HepG2 (cell line): ENCODE data around the gene MRPS35. TPM values are rescaled to one million over a fixed set of nuclear protein-coding genes. Genes with fewer than 3 reads are reported as not detected.

ENCODE experiments used
- BCL6 ChIP-seq: IDR thresholded peaks from 2 replicates; pipeline ENCODE4 v1.6.1; 2016; ENCODE audit warnings: missing genetic modification reagents, missing compliant biosample characterization
- CBX5 ChIP-seq: sonication (generic); formaldehyde crosslinking; IDR thresholded peaks from 2 replicates; pipeline ENCODE4 v1.4.0; 2020; ENCODE audit warnings: missing genetic modification reagents, borderline replicate concordance
- HNF4A ChIP-seq: sonication (generic); formaldehyde crosslinking; IDR thresholded peaks from 2 replicates; pipeline ENCODE4 v1.4.0; 2020; ENCODE audit warnings: missing genetic modification reagents
- KLF16 ChIP-seq, 2 experiments: sonication (generic) in 1 of 2; formaldehyde crosslinking in 1 of 2; IDR thresholded peaks; 2 replicates each; pipeline versions ENCODE4 v1.6.1 to v1.8.0; 2016 to 2023; ENCODE audit warnings: missing genetic modification reagents in 2 of 2, missing compliant biosample characterization in 1 of 2
- MEIS1 ChIP-seq: sonication (generic); formaldehyde crosslinking; IDR thresholded peaks from 2 replicates; pipeline ENCODE4 v1.9.0; 2021; ENCODE audit warnings: mild to moderate bottlenecking, missing genetic modification reagents, moderate library complexity, borderline replicate concordance
- MLLT10 ChIP-seq: sonication (generic); formaldehyde crosslinking; IDR thresholded peaks from 2 replicates; pipeline ENCODE4 v1.4.0; 2020; ENCODE audit warnings: missing genetic modification reagents
- MXD4 ChIP-seq: IDR thresholded peaks from 2 replicates; pipeline ENCODE4 v1.6.1; 2016; ENCODE audit warnings: mild to moderate bottlenecking, missing biosample characterization, missing genetic modification reagents
- PHF20 ChIP-seq: sonication (generic); formaldehyde crosslinking; IDR thresholded peaks from 2 replicates; pipeline ENCODE4 v1.5.0; 2020; ENCODE audit warnings: mild to moderate bottlenecking, missing genetic modification reagents
- RAD51 ChIP-seq: fragments of 450-650 bp; IDR thresholded peaks from 2 replicates; pipeline ENCODE4 v1.6.1; 2016; ENCODE audit warnings: borderline replicate concordance
- RXRB ChIP-seq: IDR thresholded peaks from 2 replicates; pipeline ENCODE4 v1.6.1; 2016; ENCODE audit warnings: borderline replicate concordance, missing genetic modification reagents, missing compliant biosample characterization
- SALL1 ChIP-seq: sonication (generic); formaldehyde crosslinking; IDR thresholded peaks from 2 replicates; pipeline ENCODE4 v1.8.0; 2022; ENCODE audit warnings: mild to moderate bottlenecking, missing genetic modification reagents
- SNAI1 ChIP-seq: sonication (generic); formaldehyde crosslinking; IDR thresholded peaks from 2 replicates; pipeline ENCODE4 v1.5.0; 2020; ENCODE audit warnings: mild to moderate bottlenecking, missing genetic modification reagents, borderline replicate concordance
- THAP11 ChIP-seq: IDR thresholded peaks from 2 replicates; pipeline ENCODE4 v1.6.1; 2016; ENCODE audit warnings: missing biosample characterization, missing genetic modification reagents
- YEATS2 ChIP-seq: sonication (generic); formaldehyde crosslinking; IDR thresholded peaks from 2 replicates; pipeline ENCODE4 v1.4.0; 2020; ENCODE audit warnings: missing genetic modification reagents, borderline replicate concordance
- ZBTB38 ChIP-seq: sonication (generic); formaldehyde crosslinking; IDR thresholded peaks from 2 replicates; pipeline ENCODE4 v1.5.1; 2020; ENCODE audit warnings: mild to moderate bottlenecking, missing genetic modification reagents
- ZBTB7B ChIP-seq: sonication (generic); formaldehyde crosslinking; IDR thresholded peaks from 2 replicates; pipeline ENCODE4 v1.4.0; 2020; ENCODE audit warnings: missing genetic modification reagents
- ZFP82 ChIP-seq: sonication (generic); formaldehyde crosslinking; IDR thresholded peaks from 2 replicates; pipeline ENCODE4 v1.5.1; 2020; ENCODE audit warnings: mild to moderate bottlenecking, missing genetic modification reagents, borderline replicate concordance
- ZNF160 ChIP-seq: sonication (generic); formaldehyde crosslinking; IDR thresholded peaks from 2 replicates; pipeline ENCODE4 v1.8.0; 2022; ENCODE audit warnings: mild to moderate bottlenecking, inconsistent platforms, missing genetic modification reagents
- ZNF205 ChIP-seq: IDR thresholded peaks from 2 replicates; pipeline ENCODE4 v1.6.1; 2018; ENCODE audit warnings: missing biosample characterization, missing genetic modification reagents
- ZNF33B ChIP-seq: sonication (generic); formaldehyde crosslinking; IDR thresholded peaks from 2 replicates; pipeline ENCODE4 v1.5.1; 2020; ENCODE audit warnings: mild to moderate bottlenecking, missing genetic modification reagents
- polyA plus RNA-seq, 8 experiments: library from polyadenylated mRNA; depleted of rRNA in 3 of 8; stranded (reverse) in 7 of 8; unstranded in 1 of 8; fragments of >200 nt; fragmentation: Illumina TruSeq in 4 of 8; extraction: Trizol in 4 of 8; gene quantifications; 2 replicates each; pipeline versions ENCODE4 v1.2.1 to v1.2.3, GENCODE V29; 2011 to 2016; ENCODE audit warnings: low read depth in 4 of 8, missing spikeins in 1 of 8, mixed read lengths in 1 of 8; ENCODE audit not compliant: insufficient read depth in 1 of 8
- total RNA-seq, 5 experiments: library from RNA; depleted of rRNA; stranded (reverse); fragments of >200 nt; fragmentation: Illumina TruSeq; extraction: Trizol; gene quantifications; 2 replicates each; pipeline ENCODE4 v1.2.3, GENCODE V29; 2016; ENCODE audit warnings: low read depth in 1 of 5
- TF ChIP-seq, protein P1 (sequence below): sonication (generic); formaldehyde crosslinking; IDR thresholded peaks from 2 replicates; pipeline ENCODE4 v1.4.0; 2020; ENCODE audit warnings: low read depth, mild to moderate bottlenecking, missing genetic modification reagents
- TF ChIP-seq, protein P2 (sequence below): sonication (generic); formaldehyde crosslinking; IDR thresholded peaks from 2 replicates; pipeline ENCODE4 v1.4.0; 2020; ENCODE audit warnings: missing genetic modification reagents, mild to moderate bottlenecking, borderline replicate concordance
- TF ChIP-seq, protein P3 (sequence below): sonication (generic); formaldehyde crosslinking; IDR thresholded peaks from 2 replicates; pipeline ENCODE4 v1.5.1; 2020; ENCODE audit warnings: missing genetic modification reagents, mild to moderate bottlenecking, borderline replicate concordance
- TF ChIP-seq, protein P4 (sequence below), 2 experiments: sonication (generic) in 1 of 2; formaldehyde crosslinking in 1 of 2; IDR thresholded peaks; 2 replicates each; pipeline versions ENCODE4 v1.4.0 to v1.6.1; 2018 to 2020; ENCODE audit warnings: missing genetic modification reagents in 2 of 2, borderline replicate concordance in 1 of 2, low read depth in 1 of 2, mild to moderate bottlenecking in 1 of 2, missing biosample characterization in 1 of 2

The MRPS35 gene
- total and polyA plus RNA-seq, 2 of the 13 experiments (the other 11 are each of a cell fraction or from before 2014, with no cell fraction given) = 63.4 to 104 TPM

DNA sequence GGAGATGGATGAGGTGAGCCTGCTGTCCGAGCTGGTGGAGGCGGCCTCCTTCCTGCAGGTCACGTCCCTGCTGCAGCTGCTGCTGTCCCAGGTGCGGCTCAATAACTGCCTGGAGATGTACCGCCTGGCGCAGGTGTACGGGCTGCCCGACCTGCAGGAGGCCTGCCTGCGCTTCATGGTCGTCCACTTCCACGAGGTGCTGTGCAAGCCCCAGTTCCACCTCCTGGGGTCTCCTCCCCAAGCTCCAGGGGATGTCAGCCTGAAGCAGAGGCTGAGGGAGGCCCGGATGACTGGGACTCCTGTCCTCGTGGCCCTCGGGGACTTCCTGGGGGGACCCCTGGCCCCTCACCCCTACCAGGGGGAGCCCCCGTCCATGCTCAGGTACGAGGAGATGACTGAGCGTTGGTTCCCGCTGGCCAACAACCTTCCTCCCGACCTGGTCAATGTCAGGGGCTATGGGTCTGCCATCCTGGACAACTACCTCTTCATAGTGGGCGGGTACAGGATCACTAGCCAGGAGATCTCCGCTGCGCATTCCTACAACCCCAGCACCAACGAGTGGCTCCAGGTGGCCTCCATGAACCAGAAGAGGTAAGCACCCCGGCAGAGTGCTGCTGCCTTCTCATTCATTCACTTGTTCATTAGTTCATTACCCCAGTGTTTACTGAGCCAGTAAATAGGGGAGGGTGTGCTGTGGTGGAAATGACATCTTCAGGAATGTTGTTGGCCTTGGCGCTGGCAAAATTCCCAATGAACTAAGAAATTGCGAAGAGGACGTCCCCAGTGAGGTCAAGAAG, 70.2 kb downstream of the MRPS35 start (continued):
- TF ChIP-seq MEIS1 (CRISPR knock-in tag) = peak; percentile 20; the same call in 1 of the 2 replicates
- TF ChIP-seq ZNF205 = 0 out of 2 replicates have a peak, but pooled peaks have one; percentile 8
- TF ChIP-seq, protein P1, sequence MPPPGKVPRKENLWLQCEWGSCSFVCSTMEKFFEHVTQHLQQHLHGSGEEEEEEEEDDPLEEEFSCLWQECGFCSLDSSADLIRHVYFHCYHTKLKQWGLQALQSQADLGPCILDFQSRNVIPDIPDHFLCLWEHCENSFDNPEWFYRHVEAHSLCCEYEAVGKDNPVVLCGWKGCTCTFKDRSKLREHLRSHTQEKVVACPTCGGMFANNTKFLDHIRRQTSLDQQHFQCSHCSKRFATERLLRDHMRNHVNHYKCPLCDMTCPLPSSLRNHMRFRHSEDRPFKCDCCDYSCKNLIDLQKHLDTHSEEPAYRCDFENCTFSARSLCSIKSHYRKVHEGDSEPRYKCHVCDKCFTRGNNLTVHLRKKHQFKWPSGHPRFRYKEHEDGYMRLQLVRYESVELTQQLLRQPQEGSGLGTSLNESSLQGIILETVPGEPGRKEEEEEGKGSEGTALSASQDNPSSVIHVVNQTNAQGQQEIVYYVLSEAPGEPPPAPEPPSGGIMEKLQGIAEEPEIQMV = no peak
- TF ChIP-seq RAD51 = no peak
- TF ChIP-seq ZBTB38 = peak; percentile 18; the same call in 1 of the 2 replicates
- TF ChIP-seq YEATS2 (CRISPR knock-in tag) = no peak
- 0 out of 2 replicates have a peak, but pooled peaks have one; percentile 3 for TF ChIP-seq PHF20
- no peak for TF ChIP-seq SALL1 (CRISPR knock-in tag)
- TF ChIP-seq, protein P2, sequence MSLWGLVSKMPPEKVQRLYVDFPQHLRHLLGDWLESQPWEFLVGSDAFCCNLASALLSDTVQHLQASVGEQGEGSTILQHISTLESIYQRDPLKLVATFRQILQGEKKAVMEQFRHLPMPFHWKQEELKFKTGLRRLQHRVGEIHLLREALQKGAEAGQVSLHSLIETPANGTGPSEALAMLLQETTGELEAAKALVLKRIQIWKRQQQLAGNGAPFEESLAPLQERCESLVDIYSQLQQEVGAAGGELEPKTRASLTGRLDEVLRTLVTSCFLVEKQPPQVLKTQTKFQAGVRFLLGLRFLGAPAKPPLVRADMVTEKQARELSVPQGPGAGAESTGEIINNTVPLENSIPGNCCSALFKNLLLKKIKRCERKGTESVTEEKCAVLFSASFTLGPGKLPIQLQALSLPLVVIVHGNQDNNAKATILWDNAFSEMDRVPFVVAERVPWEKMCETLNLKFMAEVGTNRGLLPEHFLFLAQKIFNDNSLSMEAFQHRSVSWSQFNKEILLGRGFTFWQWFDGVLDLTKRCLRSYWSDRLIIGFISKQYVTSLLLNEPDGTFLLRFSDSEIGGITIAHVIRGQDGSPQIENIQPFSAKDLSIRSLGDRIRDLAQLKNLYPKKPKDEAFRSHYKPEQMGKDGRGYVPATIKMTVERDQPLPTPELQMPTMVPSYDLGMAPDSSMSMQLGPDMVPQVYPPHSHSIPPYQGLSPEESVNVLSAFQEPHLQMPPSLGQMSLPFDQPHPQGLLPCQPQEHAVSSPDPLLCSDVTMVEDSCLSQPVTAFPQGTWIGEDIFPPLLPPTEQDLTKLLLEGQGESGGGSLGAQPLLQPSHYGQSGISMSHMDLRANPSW (CRISPR knock-in tag) = no peak
- TF ChIP-seq SNAI1 (CRISPR knock-in tag) = no peak
- no peak for TF ChIP-seq RXRB
- TF ChIP-seq, protein P3, sequence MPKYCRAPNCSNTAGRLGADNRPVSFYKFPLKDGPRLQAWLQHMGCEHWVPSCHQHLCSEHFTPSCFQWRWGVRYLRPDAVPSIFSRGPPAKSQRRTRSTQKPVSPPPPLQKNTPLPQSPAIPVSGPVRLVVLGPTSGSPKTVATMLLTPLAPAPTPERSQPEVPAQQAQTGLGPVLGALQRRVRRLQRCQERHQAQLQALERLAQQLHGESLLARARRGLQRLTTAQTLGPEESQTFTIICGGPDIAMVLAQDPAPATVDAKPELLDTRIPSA (CRISPR knock-in tag) = no peak
- no peak for TF ChIP-seq HNF4A (CRISPR knock-in tag)
- no peak for TF ChIP-seq ZNF33B (CRISPR knock-in tag)
- no peak for TF ChIP-seq CBX5
- no peak for TF ChIP-seq MLLT10 (CRISPR knock-in tag)
- 0 out of 2 replicates have a peak, but pooled peaks have one; percentile 13 for TF ChIP-seq MXD4
- TF ChIP-seq, protein P4, sequence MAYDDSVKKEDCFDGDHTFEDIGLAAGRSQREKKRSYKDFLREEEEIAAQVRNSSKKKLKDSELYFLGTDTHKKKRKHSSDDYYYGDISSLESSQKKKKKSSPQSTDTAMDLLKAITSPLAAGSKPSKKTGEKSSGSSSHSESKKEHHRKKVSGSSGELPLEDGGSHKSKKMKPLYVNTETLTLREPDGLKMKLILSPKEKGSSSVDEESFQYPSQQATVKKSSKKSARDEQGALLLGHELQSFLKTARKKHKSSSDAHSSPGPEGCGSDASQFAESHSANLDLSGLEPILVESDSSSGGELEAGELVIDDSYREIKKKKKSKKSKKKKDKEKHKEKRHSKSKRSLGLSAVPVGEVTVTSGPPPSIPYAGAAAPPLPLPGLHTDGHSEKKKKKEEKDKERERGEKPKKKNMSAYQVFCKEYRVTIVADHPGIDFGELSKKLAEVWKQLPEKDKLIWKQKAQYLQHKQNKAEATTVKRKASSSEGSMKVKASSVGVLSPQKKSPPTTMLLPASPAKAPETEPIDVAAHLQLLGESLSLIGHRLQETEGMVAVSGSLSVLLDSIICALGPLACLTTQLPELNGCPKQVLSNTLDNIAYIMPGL (CRISPR knock-in tag; IDR thresholded peaks at IDR 0.05; ENCODE audit: borderline replicate concordance in 1 of 2, low read depth in 1 of 2) = peak in 1 of 2 experiments; percentile 50; a peak in 1 of 4 replicates
- peak; percentile 25; the same call in 1 of the 2 replicates for TF ChIP-seq ZNF160 (CRISPR knock-in tag)
- no peak for TF ChIP-seq THAP11 (CRISPR knock-in tag)
- no peak for TF ChIP-seq BCL6 (CRISPR knock-in tag)
- no peak for TF ChIP-seq ZFP82 (CRISPR knock-in tag)
- no peak for TF ChIP-seq ZBTB7B (CRISPR knock-in tag)
- TF ChIP-seq KLF16 (CRISPR knock-in tag; IDR thresholded peaks at IDR 0.05) = no peak
